ENCODE measurements around the gene CADPS. TPM values are rescaled to one million over a fixed set of nuclear protein-coding genes. Genes with fewer than 3 reads are reported as not detected.

Gene CADPS
- polyA plus RNA-seq, 1 donor (not counting 4 experiments of a cell fraction or from before 2014, with no cell fraction given): not detected

DNA sequence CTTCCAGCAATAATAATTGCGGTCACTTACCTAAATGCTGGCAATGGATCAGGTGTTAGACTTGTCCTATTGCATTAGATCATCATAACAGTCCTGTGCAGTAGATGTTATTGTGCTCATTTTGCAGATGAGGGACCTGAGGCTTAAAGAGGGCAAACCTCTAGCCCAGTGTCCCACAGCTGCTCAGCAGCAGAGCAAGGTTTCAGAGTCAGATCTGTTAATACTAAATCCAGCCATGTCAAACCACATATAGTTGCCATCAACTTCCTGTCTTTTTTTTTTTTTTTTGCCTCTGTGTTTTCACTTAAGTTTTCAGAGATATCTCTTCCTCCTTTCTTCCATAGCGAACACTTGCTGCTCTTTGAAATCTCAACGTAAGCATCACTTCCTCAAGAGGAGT lies 514.0 kb downstream of the CADPS start:
- Histone ChIP-seq H3K9me3 (ENCODE audit: control insufficient read depth, low read depth, low read length) (no peaks in the 10 kb centered on the region), H3K4me3 (ENCODE audit: control insufficient read depth in 2 of 3, extremely low read depth in 1 of 3, insufficient read depth in 2 of 3, low read depth in 1 of 3, low read length in 3 of 3) (no peak overlapping the region), H3K9ac (ENCODE audit: control insufficient read depth, extremely low read depth, insufficient read depth, low read length) (no peak overlapping the region), H3K4me1 (ENCODE audit: control insufficient read depth, extremely low read depth, insufficient read depth, low read length) (peaks cover 5% of the 10 kb centered on the region), H2AFZ (ENCODE audit: control insufficient read depth, low read length) (no peak overlapping the region), H3K79me2 (ENCODE audit: control insufficient read depth, insufficient read depth, low read length) (no peaks in the 10 kb centered on the region), H3K27me3 (ENCODE audit: control insufficient read depth, extremely low read depth, insufficient read depth, low read length) (peaks cover 8% of the 10 kb centered on the region), H3K4me2 (ENCODE audit: control insufficient read depth, extremely low read depth, insufficient read depth, low read depth, low read length) (no peak overlapping the region), H4K20me1 (ENCODE audit: control insufficient read depth, extremely low read depth, insufficient read depth, low read length) (no peaks in the 10 kb centered on the region), H3K9me1 (ENCODE audit: control insufficient read depth, extremely low read depth, insufficient read depth, low read length) (no peaks in the 10 kb centered on the region), H3K36me3 (ENCODE audit: control insufficient read depth in 2 of 2, extremely low read depth in 1 of 2, insufficient read depth in 2 of 2, low read length in 2 of 2) (no peaks in the 10 kb centered on the region), H3K27ac (ENCODE audit: control insufficient read depth, insufficient read depth, low read length) (no peak overlapping the region)
- FAIRE-seq (no peak), DNase-seq (ENCODE audit: low read depth, low spot score) (no peak)
- TF ChIP-seq EZH2 (IDR thresholded peaks at IDR 0.05; ENCODE audit: low read length): no peak
- TF ChIP-seq, protein P1, sequence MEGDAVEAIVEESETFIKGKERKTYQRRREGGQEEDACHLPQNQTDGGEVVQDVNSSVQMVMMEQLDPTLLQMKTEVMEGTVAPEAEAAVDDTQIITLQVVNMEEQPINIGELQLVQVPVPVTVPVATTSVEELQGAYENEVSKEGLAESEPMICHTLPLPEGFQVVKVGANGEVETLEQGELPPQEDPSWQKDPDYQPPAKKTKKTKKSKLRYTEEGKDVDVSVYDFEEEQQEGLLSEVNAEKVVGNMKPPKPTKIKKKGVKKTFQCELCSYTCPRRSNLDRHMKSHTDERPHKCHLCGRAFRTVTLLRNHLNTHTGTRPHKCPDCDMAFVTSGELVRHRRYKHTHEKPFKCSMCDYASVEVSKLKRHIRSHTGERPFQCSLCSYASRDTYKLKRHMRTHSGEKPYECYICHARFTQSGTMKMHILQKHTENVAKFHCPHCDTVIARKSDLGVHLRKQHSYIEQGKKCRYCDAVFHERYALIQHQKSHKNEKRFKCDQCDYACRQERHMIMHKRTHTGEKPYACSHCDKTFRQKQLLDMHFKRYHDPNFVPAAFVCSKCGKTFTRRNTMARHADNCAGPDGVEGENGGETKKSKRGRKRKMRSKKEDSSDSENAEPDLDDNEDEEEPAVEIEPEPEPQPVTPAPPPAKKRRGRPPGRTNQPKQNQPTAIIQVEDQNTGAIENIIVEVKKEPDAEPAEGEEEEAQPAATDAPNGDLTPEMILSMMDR (optimal IDR thresholded peaks at IDR 0.05 in 1 of 3, IDR thresholded peaks at IDR 0.05 in 1 of 3, conservative IDR thresholded peaks at IDR 0.05 in 1 of 3; ENCODE audit: extremely low read depth in 1 of 3, insufficient read depth in 2 of 3, low read length in 3 of 3): no peak
- dilution Hi-C loops (cut with MboI; ENCODE audit: extremely low pct_ligation_motif_present, low sequenced_read_pairs): no loop called here

DNA sequence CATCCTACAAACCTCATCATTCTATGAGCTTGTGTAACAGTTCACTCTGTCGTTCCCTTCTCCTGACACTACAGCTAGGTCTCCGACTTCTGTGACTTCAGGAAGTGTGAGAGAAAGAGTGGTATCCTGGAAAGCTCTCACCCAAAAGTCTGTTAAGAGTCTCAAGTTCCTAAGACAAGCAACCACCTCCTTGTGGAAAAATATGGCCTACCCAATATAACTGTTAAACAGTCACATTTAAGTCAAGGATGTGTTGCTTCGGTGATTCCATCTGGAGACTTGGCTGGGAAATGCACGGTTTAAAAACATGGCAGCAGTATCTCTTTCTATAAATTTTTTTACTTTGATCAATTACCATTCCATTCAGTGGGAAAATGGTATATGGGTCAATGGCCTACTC lies 515.7 kb downstream of the CADPS start:
- no peak for DNase-seq (ENCODE audit: low read depth, low spot score)
- FAIRE-seq: no peak
- dilution Hi-C loops (cut with MboI; ENCODE audit: extremely low pct_ligation_motif_present, low sequenced_read_pairs): no loop called here

More for the DNA sequence above, 515.7 kb downstream of the CADPS start:
- Histone ChIP-seq H3K27me3 (ENCODE audit: control insufficient read depth, extremely low read depth, insufficient read depth, low read length) (no peaks in the 10 kb centered on the region), H2AFZ (ENCODE audit: control insufficient read depth, low read length) (no peak overlapping the region), H3K4me3 (ENCODE audit: control insufficient read depth in 2 of 3, extremely low read depth in 1 of 3, insufficient read depth in 2 of 3, low read depth in 1 of 3, low read length in 3 of 3) (no peak overlapping the region), H3K9me3 (ENCODE audit: control insufficient read depth, low read depth, low read length) (no peaks in the 10 kb centered on the region), H3K36me3 (ENCODE audit: control insufficient read depth in 2 of 2, extremely low read depth in 1 of 2, insufficient read depth in 2 of 2, low read length in 2 of 2) (no peaks in the 10 kb centered on the region), H3K27ac (ENCODE audit: control insufficient read depth, insufficient read depth, low read length) (no peak overlapping the region), H3K9ac (ENCODE audit: control insufficient read depth, extremely low read depth, insufficient read depth, low read length) (no peak overlapping the region), H3K4me2 (ENCODE audit: control insufficient read depth, extremely low read depth, insufficient read depth, low read depth, low read length) (no peak overlapping the region), H3K79me2 (ENCODE audit: control insufficient read depth, insufficient read depth, low read length) (no peaks in the 10 kb centered on the region), H3K9me1 (ENCODE audit: control insufficient read depth, extremely low read depth, insufficient read depth, low read length) (no peaks in the 10 kb centered on the region), H4K20me1 (ENCODE audit: control insufficient read depth, extremely low read depth, insufficient read depth, low read length) (no peaks in the 10 kb centered on the region), H3K4me1 (ENCODE audit: control insufficient read depth, extremely low read depth, insufficient read depth, low read length) (peaks cover 5% of the 10 kb centered on the region)
- TF ChIP-seq, protein P1 (optimal IDR thresholded peaks at IDR 0.05 in 1 of 3, IDR thresholded peaks at IDR 0.05 in 1 of 3, conservative IDR thresholded peaks at IDR 0.05 in 1 of 3; ENCODE audit: extremely low read depth in 1 of 3, insufficient read depth in 2 of 3, low read length in 3 of 3): no peak
- no peak for TF ChIP-seq EZH2 (IDR thresholded peaks at IDR 0.05; ENCODE audit: low read length)
